IMR-90 (cell line): ENCODE measurements around the gene UMOD. TPM values are rescaled to one million over a fixed set of nuclear protein-coding genes. Genes with fewer than 3 reads are reported as not detected.

Experiments used
- ATAC-seq: fragments of 200-7000 bp; cut with Tn5 transposase; 2 replicates; pipeline ENCODE4 v1.9.1; 2020; ENCODE audit warnings: low read depth, mild to moderate bottlenecking, moderate library complexity
- BruUV-seq: library from RNA; stranded (reverse); fragments of 400-500 nt; replicated peaks from 2 replicates; lab custom pipeline; 2021; lab: Mats Ljungman, UMichigan
- CTCF ChIA-PET: fragments of 300-600 bp; formaldehyde crosslinking; extraction: SDS; loops from one replicate; lab custom pipeline; 2021; ENCODE audit warnings: antibody characterized with exemption; lab: Yijun Ruan, JAX
- POLR2A ChIA-PET: fragments of 300-600 bp; sonication (Branson Sonifier 250); formaldehyde crosslinking; loops from one replicate; lab custom pipeline; 2022; ENCODE audit warnings: antibody characterized with exemption; ENCODE audit not compliant: unreplicated experiment; lab: Charles Lee
- DNase-seq: peaks from one replicate; pipeline ENCODE4 v3.0.0; 2013
- H2AFZ ChIP-seq: replicated peaks from 2 replicates; pipeline ENCODE3; 2013; ENCODE audit warnings: low read length, mild to moderate bottlenecking; ENCODE audit not compliant: poor library complexity
- H2AK5ac ChIP-seq: 2 replicates; pipeline ENCODE4 v1.6.1; 2013; ENCODE audit warnings: low read depth, low read length, inconsistent platforms
- H2AK9ac ChIP-seq: replicated peaks from 2 replicates; pipeline ENCODE3; 2013; ENCODE audit warnings: mild to moderate bottlenecking, low read depth, low read length, moderate library complexity; ENCODE audit not compliant: poor library complexity
- H2BK120ac ChIP-seq: 2 replicates; pipeline ENCODE4 v1.6.1; 2013; ENCODE audit warnings: low read depth, low read length, inconsistent platforms
- H2BK15ac ChIP-seq: 3 replicates; pipeline ENCODE4 v1.6.1; 2013; ENCODE audit warnings: low read depth, low read length, inconsistent platforms
- H2BK20ac ChIP-seq: 2 replicates; pipeline ENCODE4 v1.6.1; 2013; ENCODE audit warnings: low read depth, mild to moderate bottlenecking, inconsistent platforms, low read length, moderate library complexity
- H2BK5ac ChIP-seq: 2 replicates; pipeline ENCODE4 v1.6.1; 2013; ENCODE audit warnings: mild to moderate bottlenecking, low read depth, low read length, inconsistent platforms; ENCODE audit not compliant: poor library complexity, severe bottlenecking
- H3K14ac ChIP-seq: replicated peaks from 2 replicates; pipeline ENCODE4 v1.6.1; 2013; ENCODE audit warnings: low read depth, low read length, inconsistent platforms
- H3K18ac ChIP-seq: 2 replicates; pipeline ENCODE4 v1.6.1; 2013; ENCODE audit warnings: low read depth, low read length, control low read depth
- H3K23ac ChIP-seq: 2 replicates; pipeline ENCODE4 v1.6.1; 2013; ENCODE audit warnings: low read depth, low read length, inconsistent platforms
- H3K27ac ChIP-seq: 2 replicates; pipeline ENCODE4 v1.5.1; 2013; ENCODE audit warnings: mild to moderate bottlenecking, control low read depth, low read length; ENCODE audit not compliant: insufficient read depth
- H3K27me3 ChIP-seq: 2 replicates; pipeline ENCODE4 v1.6.1; 2013; ENCODE audit warnings: low read length; ENCODE audit not compliant: control insufficient read depth, insufficient read depth
- H3K36me3 ChIP-seq: 2 replicates; pipeline ENCODE4 v1.6.1; 2013; ENCODE audit warnings: low read length, mixed read lengths; ENCODE audit not compliant: control insufficient read depth, insufficient read depth
- H3K4ac ChIP-seq: 2 replicates; pipeline ENCODE4 v1.6.1; 2013; ENCODE audit warnings: low read depth, low read length, inconsistent platforms
- H3K4me1 ChIP-seq: 2 replicates; pipeline ENCODE4 v1.6.1; 2013; ENCODE audit warnings: low read length, mixed read lengths; ENCODE audit not compliant: control insufficient read depth, insufficient read depth
- H3K4me2 ChIP-seq: 2 replicates; pipeline ENCODE4 v1.6.1; 2013; ENCODE audit warnings: low read depth, mild to moderate bottlenecking, control low read depth, low read length, moderate library complexity
- H3K4me3 ChIP-seq: 2 replicates; pipeline ENCODE4 v1.5.1; 2013; ENCODE audit warnings: low read depth, mild to moderate bottlenecking, control low read depth, low read length, moderate library complexity; ENCODE audit not compliant: insufficient read depth
- H3K56ac ChIP-seq: 2 replicates; pipeline ENCODE4 v1.6.1; 2013; ENCODE audit warnings: low read length, inconsistent platforms; ENCODE audit not compliant: insufficient read depth; ENCODE audit errors: extremely low read depth
- H3K79me1 ChIP-seq, 2 experiments: 2 replicates each; pipeline ENCODE4 v1.6.1; 2013; ENCODE audit warnings: low read length in 2 of 2, inconsistent platforms in 1 of 2, low read depth in 1 of 2
- H3K9ac ChIP-seq: 2 replicates; pipeline ENCODE4 v1.6.1; 2013; ENCODE audit warnings: low read depth, low read length, control low read depth
- H3K9me1 ChIP-seq: 2 replicates; pipeline ENCODE4 v1.6.1; 2013; ENCODE audit warnings: low read length, inconsistent platforms; ENCODE audit not compliant: insufficient read depth
- H3K9me3 ChIP-seq: 2 replicates; pipeline ENCODE4 v1.6.1; 2013; ENCODE audit warnings: low read length; ENCODE audit not compliant: control insufficient read depth, insufficient read depth
- H4K20me1 ChIP-seq: 2 replicates; pipeline ENCODE4 v1.6.1; 2013; ENCODE audit warnings: low read length, inconsistent platforms; ENCODE audit not compliant: insufficient read depth
- H4K5ac ChIP-seq: 2 replicates; pipeline ENCODE4 v1.6.1; 2013; ENCODE audit warnings: mild to moderate bottlenecking, low read depth, low read length, control low read depth
- H4K8ac ChIP-seq, 2 experiments: 2 replicates each; pipeline ENCODE4 v1.6.1; 2013; ENCODE audit warnings: low read depth in 2 of 2, low read length in 2 of 2, control low read depth in 1 of 2, inconsistent platforms in 1 of 2
- H4K91ac ChIP-seq: 2 replicates; pipeline ENCODE4 v1.6.1; 2013; ENCODE audit warnings: low read depth, low read length, inconsistent platforms; ENCODE audit not compliant: insufficient read depth
- CEBPB ChIP-seq: IDR thresholded peaks from 2 replicates; pipeline ENCODE4 v1.6.1; 2012; ENCODE audit warnings: low read depth, low read length, improper control_type of control experiment
- FOS ChIP-seq: fragments of 150-350 bp; IDR thresholded peaks from 2 replicates; pipeline ENCODE4 v1.6.1; 2016; ENCODE audit warnings: low read depth, low read length
- MAFK ChIP-seq: IDR thresholded peaks from 2 replicates; pipeline ENCODE4 v1.6.1; 2012; ENCODE audit warnings: low read depth, low read length, improper control_type of control experiment
- MAZ ChIP-seq: IDR thresholded peaks from 2 replicates; pipeline ENCODE4 v1.6.1; 2012; ENCODE audit warnings: low read depth, mild to moderate bottlenecking, low read length, improper control_type of control experiment, moderate library complexity, borderline replicate concordance
- MXI1 ChIP-seq: IDR thresholded peaks from 2 replicates; pipeline ENCODE4 v1.6.1; 2012; ENCODE audit warnings: low read depth, mild to moderate bottlenecking, low read length, moderate library complexity, borderline replicate concordance
- NFE2L2 ChIP-seq: fragments of 150-350 bp; IDR thresholded peaks from 2 replicates; pipeline ENCODE4 v1.6.1; 2016; ENCODE audit warnings: low read depth, mild to moderate bottlenecking, low read length
- RAD21 ChIP-seq: IDR thresholded peaks from 2 replicates; pipeline ENCODE4 v1.6.1; 2012; ENCODE audit warnings: low read length, improper control_type of control experiment
- RFX5 ChIP-seq: IDR thresholded peaks from 2 replicates; pipeline ENCODE4 v1.8.0; 2012; ENCODE audit warnings: low read depth, mild to moderate bottlenecking, low read length, moderate library complexity
- WGBS, 2 experiments: methylation state at CpG; one replicate each; pipeline versions ENCODE4 v1.1.5 to v1.1.7; 2013; ENCODE audit warnings: missing lambda C conversion rate in 2 of 2; ENCODE audit not compliant: insufficient read length in 1 of 2; ENCODE audit errors: extremely low coverage in 2 of 2; 5-methylcytosine and 5-hydroxymethylcytosine counted together
- dilution Hi-C: fragments of 300-500 bp; cut with HindIII; formaldehyde crosslinking; loops from one replicate; pipeline ENCODE4 v1.14.3; 2018; ENCODE audit warnings: low sequenced_read_pairs; ENCODE audit not compliant: unreplicated experiment
- in situ Hi-C: fragments of 300-500 bp; cut with MboI; formaldehyde crosslinking; loops from 3 replicates; pipeline ENCODE4 v1.14.3; 2019; ENCODE audit warnings: low sequenced_read_pairs, inconsistent platforms, mixed read lengths
- intact Hi-C: fragments of 100-400 bp; cut with micrococcal nuclease; formaldehyde crosslinking; loops from 2 replicates; pipeline ENCODE4 v1.10.0; 2022
- polyA plus RNA-seq, 3 experiments: library from polyadenylated mRNA; depleted of rRNA; stranded (reverse); fragments of >200 nt; gene quantifications; 2 replicates each; pipeline ENCODE4 v1.2.3, GENCODE V29; 2012; ENCODE audit warnings: low replicate concordance in 1 of 3
- total RNA-seq: library from RNA; depleted of rRNA; stranded (reverse); fragments of >200 nt; gene quantifications from 2 replicates; pipeline ENCODE4 v1.2.3, GENCODE V29; 2012
- TF ChIP-seq, protein P1 (sequence below): conservative IDR thresholded peaks from 2 replicates; pipeline ENCODE4 v1.5.1; 2012; ENCODE audit warnings: mild to moderate bottlenecking, low read depth, low read length, improper control_type of control experiment
- TF ChIP-seq, protein P2 (sequence below): fragments of 150-350 bp; IDR thresholded peaks from 2 replicates; pipeline ENCODE4 v1.6.1; 2017; ENCODE audit warnings: mild to moderate bottlenecking, antibody characterized with exemption, low read length, low read depth

UMOD gene
- total and polyA plus RNA-seq, 2 of the 4 experiments (the other 2 are of a cell fraction): not detected

DNA sequence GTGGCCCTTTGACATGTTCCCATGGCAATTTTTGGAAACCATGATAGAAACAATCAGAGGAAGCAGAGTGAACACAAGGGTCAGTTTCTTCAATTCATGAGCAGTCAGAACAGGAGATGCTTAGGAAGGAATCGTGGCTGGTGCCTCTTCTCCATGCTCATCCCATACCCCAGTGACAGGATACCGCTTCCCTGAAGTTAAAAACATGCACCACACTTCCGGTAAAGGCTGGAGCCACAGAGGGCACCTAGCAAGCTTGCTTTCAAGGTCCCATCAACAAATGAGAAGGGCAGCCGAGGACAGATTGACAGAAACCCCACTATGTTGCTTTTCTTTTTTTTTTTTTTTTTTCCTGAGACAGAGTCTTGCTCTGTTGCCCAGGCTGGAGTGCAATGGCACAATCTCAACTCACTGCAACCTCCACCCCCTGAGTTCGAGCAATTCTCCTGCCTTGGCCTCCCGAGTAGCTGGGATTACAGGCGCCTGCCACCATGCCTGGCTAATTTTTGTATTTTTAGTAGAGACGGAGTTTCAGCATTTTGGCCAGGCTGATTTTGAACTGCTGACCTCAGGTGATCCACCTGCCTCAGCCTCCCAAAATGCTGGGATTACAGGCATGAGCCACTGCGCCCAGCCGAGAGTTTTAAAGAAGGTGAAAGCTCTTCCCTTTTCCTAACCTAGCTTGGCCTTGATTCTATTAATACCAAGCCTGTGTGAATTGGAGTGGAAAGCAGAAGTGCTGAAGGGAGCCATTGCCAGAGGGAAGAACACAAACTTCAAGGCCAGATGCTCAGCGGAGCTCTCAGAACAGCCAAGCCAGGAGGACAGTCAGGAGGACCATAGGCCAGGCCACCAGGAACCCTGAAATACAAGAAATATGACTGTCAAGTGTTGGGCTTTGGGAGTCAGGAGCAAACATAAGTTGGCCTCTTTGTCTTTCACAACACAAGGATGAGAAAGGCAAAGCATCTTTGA lies 41.8 kb downstream of the UMOD start:
- in situ Hi-C loops: no loop called here
- ATAC-seq (no peak), DNase-seq (no peak)
- no peak overlapping the region for H2AFZ ChIP-seq
- no peak overlapping the region for H4K5ac ChIP-seq
- TF ChIP-seq RAD21: no peak
- TF ChIP-seq FOS: no peak
- TF ChIP-seq NFE2L2: no peak
- no peak for TF ChIP-seq CEBPB
- TF ChIP-seq MAZ: no peak
- TF ChIP-seq, protein P1, sequence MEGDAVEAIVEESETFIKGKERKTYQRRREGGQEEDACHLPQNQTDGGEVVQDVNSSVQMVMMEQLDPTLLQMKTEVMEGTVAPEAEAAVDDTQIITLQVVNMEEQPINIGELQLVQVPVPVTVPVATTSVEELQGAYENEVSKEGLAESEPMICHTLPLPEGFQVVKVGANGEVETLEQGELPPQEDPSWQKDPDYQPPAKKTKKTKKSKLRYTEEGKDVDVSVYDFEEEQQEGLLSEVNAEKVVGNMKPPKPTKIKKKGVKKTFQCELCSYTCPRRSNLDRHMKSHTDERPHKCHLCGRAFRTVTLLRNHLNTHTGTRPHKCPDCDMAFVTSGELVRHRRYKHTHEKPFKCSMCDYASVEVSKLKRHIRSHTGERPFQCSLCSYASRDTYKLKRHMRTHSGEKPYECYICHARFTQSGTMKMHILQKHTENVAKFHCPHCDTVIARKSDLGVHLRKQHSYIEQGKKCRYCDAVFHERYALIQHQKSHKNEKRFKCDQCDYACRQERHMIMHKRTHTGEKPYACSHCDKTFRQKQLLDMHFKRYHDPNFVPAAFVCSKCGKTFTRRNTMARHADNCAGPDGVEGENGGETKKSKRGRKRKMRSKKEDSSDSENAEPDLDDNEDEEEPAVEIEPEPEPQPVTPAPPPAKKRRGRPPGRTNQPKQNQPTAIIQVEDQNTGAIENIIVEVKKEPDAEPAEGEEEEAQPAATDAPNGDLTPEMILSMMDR: no peak
- TF ChIP-seq MAFK: no peak
- TF ChIP-seq MXI1: no peak
- TF ChIP-seq, protein P2, sequence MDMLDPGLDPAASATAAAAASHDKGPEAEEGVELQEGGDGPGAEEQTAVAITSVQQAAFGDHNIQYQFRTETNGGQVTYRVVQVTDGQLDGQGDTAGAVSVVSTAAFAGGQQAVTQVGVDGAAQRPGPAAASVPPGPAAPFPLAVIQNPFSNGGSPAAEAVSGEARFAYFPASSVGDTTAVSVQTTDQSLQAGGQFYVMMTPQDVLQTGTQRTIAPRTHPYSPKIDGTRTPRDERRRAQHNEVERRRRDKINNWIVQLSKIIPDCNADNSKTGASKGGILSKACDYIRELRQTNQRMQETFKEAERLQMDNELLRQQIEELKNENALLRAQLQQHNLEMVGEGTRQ: no peak
- no peak for TF ChIP-seq RFX5
- H4K8ac ChIP-seq: no peak overlapping the region
- no peak overlapping the region for H3K14ac ChIP-seq
- no peak overlapping the region for H3K9ac ChIP-seq
- dilution Hi-C loops: no loop called here
- H3K79me1 ChIP-seq: no peaks in the 10 kb centered on the region
- H3K56ac ChIP-seq: no peak overlapping the region
- ChIA-PET POLR2A (no interaction called here), CTCF (no interaction called here)
- H2BK5ac ChIP-seq: no peak overlapping the region
- no peak overlapping the region for H3K4me3 ChIP-seq
- no peaks in the 10 kb centered on the region for H4K20me1 ChIP-seq
- no peaks in the 10 kb centered on the region for H3K27me3 ChIP-seq
- no peak overlapping the region for H2BK15ac ChIP-seq
- H4K91ac ChIP-seq: no peak overlapping the region
- no TSS peak for BruUV-seq
- H2AK9ac ChIP-seq: no peak overlapping the region
- no peak overlapping the region for H3K4ac ChIP-seq
- H2BK20ac ChIP-seq: no peak overlapping the region
- WGBS, 2 experiments: no CpG with 5 or more reads among the region's 11 CpGs
- no peaks in the 10 kb centered on the region for H3K4me1 ChIP-seq
- no peaks in the 10 kb centered on the region for H3K9me1 ChIP-seq
- H2AK5ac ChIP-seq: no peak overlapping the region
- intact Hi-C loops: no loop called here
- no peak overlapping the region for H2BK120ac ChIP-seq
- no peak overlapping the region for H3K18ac ChIP-seq
- H3K9me3 ChIP-seq: peaks cover 7% of the 10 kb centered on the region; the same call in 1 of the 2 replicates
- H3K4me2 ChIP-seq: no peak overlapping the region
- H3K36me3 ChIP-seq: no peaks in the 10 kb centered on the region
- no peak overlapping the region for H3K23ac ChIP-seq
- no peak overlapping the region for H3K27ac ChIP-seq
